K562 (cell line): ENCODE results near the gene UGT3A1.

Experiments used
- MXI1 ChIP-seq: IDR thresholded peaks from 2 replicates; pipeline ENCODE4 v1.6.1; 2011; ENCODE audit warnings: low read depth, mild to moderate bottlenecking, improper control_type of control experiment, low read length
- NEUROD1 ChIP-seq: fragments of 150-350 bp; IDR thresholded peaks from 2 replicates; pipeline ENCODE4 v1.6.1; 2014; ENCODE audit warnings: borderline replicate concordance, low read length, low read depth; ENCODE audit not compliant: partially characterized antibody
- TF ChIP-seq, protein P1 (sequence below), 3 experiments: IDR thresholded peaks in 2 of 3; conservative IDR thresholded peaks in 1 of 3; 2 replicates each; pipeline ENCODE4 v1.5.1; 2011 to 2012; ENCODE audit warnings: low read length in 3 of 3, mild to moderate bottlenecking in 3 of 3, control low read depth in 2 of 3, improper control_type of control experiment in 1 of 3, inconsistent platforms in 1 of 3, low read depth in 1 of 3, mixed read lengths in 1 of 3, moderate library complexity in 1 of 3; ENCODE audit not compliant: insufficient read depth in 2 of 3

DNA sequence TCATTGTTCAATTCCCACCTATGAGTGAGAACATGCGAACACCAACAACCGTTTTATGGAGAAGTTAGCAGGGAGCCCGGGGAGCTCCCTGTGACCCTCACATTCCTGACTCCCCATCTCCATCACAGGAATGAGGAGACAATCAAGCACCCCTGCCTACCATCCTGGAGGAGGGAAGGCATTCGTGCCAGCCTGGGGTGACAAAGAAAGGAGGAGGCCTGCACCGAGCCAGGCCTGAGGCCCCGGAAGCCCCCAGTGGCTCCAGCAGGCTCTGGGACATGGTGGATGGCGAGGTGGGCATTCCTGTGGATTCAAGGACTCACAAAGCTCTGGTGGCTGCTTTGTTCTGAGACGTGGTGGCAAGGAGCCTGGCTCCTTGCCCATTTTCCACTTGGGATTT is 36.5 kb upstream of the UGT3A1 start:
- no peak for TF ChIP-seq MXI1
- TF ChIP-seq, protein P1, sequence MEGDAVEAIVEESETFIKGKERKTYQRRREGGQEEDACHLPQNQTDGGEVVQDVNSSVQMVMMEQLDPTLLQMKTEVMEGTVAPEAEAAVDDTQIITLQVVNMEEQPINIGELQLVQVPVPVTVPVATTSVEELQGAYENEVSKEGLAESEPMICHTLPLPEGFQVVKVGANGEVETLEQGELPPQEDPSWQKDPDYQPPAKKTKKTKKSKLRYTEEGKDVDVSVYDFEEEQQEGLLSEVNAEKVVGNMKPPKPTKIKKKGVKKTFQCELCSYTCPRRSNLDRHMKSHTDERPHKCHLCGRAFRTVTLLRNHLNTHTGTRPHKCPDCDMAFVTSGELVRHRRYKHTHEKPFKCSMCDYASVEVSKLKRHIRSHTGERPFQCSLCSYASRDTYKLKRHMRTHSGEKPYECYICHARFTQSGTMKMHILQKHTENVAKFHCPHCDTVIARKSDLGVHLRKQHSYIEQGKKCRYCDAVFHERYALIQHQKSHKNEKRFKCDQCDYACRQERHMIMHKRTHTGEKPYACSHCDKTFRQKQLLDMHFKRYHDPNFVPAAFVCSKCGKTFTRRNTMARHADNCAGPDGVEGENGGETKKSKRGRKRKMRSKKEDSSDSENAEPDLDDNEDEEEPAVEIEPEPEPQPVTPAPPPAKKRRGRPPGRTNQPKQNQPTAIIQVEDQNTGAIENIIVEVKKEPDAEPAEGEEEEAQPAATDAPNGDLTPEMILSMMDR (IDR thresholded peaks at IDR 0.05 in 2 of 3, conservative IDR thresholded peaks at IDR 0.05 in 1 of 3; ENCODE audit: insufficient read depth in 2 of 3, low read depth in 1 of 3, low read length in 3 of 3) = no peak
- no peak for TF ChIP-seq NEUROD1
